IMR-90 (cell line): Measurements from ENCODE around the gene MOCS1. TPM values are rescaled to one million over a fixed set of nuclear protein-coding genes. Genes with fewer than 3 reads are reported as not detected.

ENCODE experiments used
- ATAC-seq: fragments of 200-7000 bp; cut with Tn5 transposase; 2 replicates; pipeline ENCODE4 v1.9.1; 2020; ENCODE audit warnings: low read depth, mild to moderate bottlenecking, moderate library complexity
- BruUV-seq: library from RNA; stranded (reverse); fragments of 400-500 nt; replicated peaks from 2 replicates; lab custom pipeline; 2021; lab: Mats Ljungman, UMichigan
- CTCF ChIA-PET: fragments of 300-600 bp; formaldehyde crosslinking; extraction: SDS; loops from one replicate; lab custom pipeline; 2021; ENCODE audit warnings: antibody characterized with exemption; lab: Yijun Ruan, JAX
- POLR2A ChIA-PET: fragments of 300-600 bp; sonication (Branson Sonifier 250); formaldehyde crosslinking; loops from one replicate; lab custom pipeline; 2022; ENCODE audit warnings: antibody characterized with exemption; ENCODE audit not compliant: unreplicated experiment; lab: Charles Lee
- DNase-seq: peaks from one replicate; pipeline ENCODE4 v3.0.0; 2013
- H2AFZ ChIP-seq: replicated peaks from 2 replicates; pipeline ENCODE3; 2013; ENCODE audit warnings: low read length, mild to moderate bottlenecking; ENCODE audit not compliant: poor library complexity
- H2AK5ac ChIP-seq: 2 replicates; pipeline ENCODE4 v1.6.1; 2013; ENCODE audit warnings: low read depth, low read length, inconsistent platforms
- H2AK9ac ChIP-seq: replicated peaks from 2 replicates; pipeline ENCODE3; 2013; ENCODE audit warnings: mild to moderate bottlenecking, low read depth, low read length, moderate library complexity; ENCODE audit not compliant: poor library complexity
- H2BK120ac ChIP-seq: 2 replicates; pipeline ENCODE4 v1.6.1; 2013; ENCODE audit warnings: low read depth, low read length, inconsistent platforms
- H2BK15ac ChIP-seq: 3 replicates; pipeline ENCODE4 v1.6.1; 2013; ENCODE audit warnings: low read depth, low read length, inconsistent platforms
- H2BK20ac ChIP-seq: 2 replicates; pipeline ENCODE4 v1.6.1; 2013; ENCODE audit warnings: low read depth, mild to moderate bottlenecking, inconsistent platforms, low read length, moderate library complexity
- H2BK5ac ChIP-seq: 2 replicates; pipeline ENCODE4 v1.6.1; 2013; ENCODE audit warnings: mild to moderate bottlenecking, low read depth, low read length, inconsistent platforms; ENCODE audit not compliant: poor library complexity, severe bottlenecking
- H3K14ac ChIP-seq: replicated peaks from 2 replicates; pipeline ENCODE4 v1.6.1; 2013; ENCODE audit warnings: low read depth, low read length, inconsistent platforms
- H3K18ac ChIP-seq: 2 replicates; pipeline ENCODE4 v1.6.1; 2013; ENCODE audit warnings: low read depth, low read length, control low read depth
- H3K23ac ChIP-seq: 2 replicates; pipeline ENCODE4 v1.6.1; 2013; ENCODE audit warnings: low read depth, low read length, inconsistent platforms
- H3K27ac ChIP-seq: 2 replicates; pipeline ENCODE4 v1.5.1; 2013; ENCODE audit warnings: mild to moderate bottlenecking, control low read depth, low read length; ENCODE audit not compliant: insufficient read depth
- H3K27me3 ChIP-seq: 2 replicates; pipeline ENCODE4 v1.6.1; 2013; ENCODE audit warnings: low read length; ENCODE audit not compliant: control insufficient read depth, insufficient read depth
- H3K36me3 ChIP-seq: 2 replicates; pipeline ENCODE4 v1.6.1; 2013; ENCODE audit warnings: low read length, mixed read lengths; ENCODE audit not compliant: control insufficient read depth, insufficient read depth
- H3K4ac ChIP-seq: 2 replicates; pipeline ENCODE4 v1.6.1; 2013; ENCODE audit warnings: low read depth, low read length, inconsistent platforms
- H3K4me1 ChIP-seq: 2 replicates; pipeline ENCODE4 v1.6.1; 2013; ENCODE audit warnings: low read length, mixed read lengths; ENCODE audit not compliant: control insufficient read depth, insufficient read depth
- H3K4me2 ChIP-seq: 2 replicates; pipeline ENCODE4 v1.6.1; 2013; ENCODE audit warnings: low read depth, mild to moderate bottlenecking, control low read depth, low read length, moderate library complexity
- H3K4me3 ChIP-seq: 2 replicates; pipeline ENCODE4 v1.5.1; 2013; ENCODE audit warnings: low read depth, mild to moderate bottlenecking, control low read depth, low read length, moderate library complexity; ENCODE audit not compliant: insufficient read depth
- H3K56ac ChIP-seq: 2 replicates; pipeline ENCODE4 v1.6.1; 2013; ENCODE audit warnings: low read length, inconsistent platforms; ENCODE audit not compliant: insufficient read depth; ENCODE audit errors: extremely low read depth
- H3K79me1 ChIP-seq, 2 experiments: 2 replicates each; pipeline ENCODE4 v1.6.1; 2013; ENCODE audit warnings: low read length in 2 of 2, inconsistent platforms in 1 of 2, low read depth in 1 of 2
- H3K9ac ChIP-seq: 2 replicates; pipeline ENCODE4 v1.6.1; 2013; ENCODE audit warnings: low read depth, low read length, control low read depth
- H3K9me1 ChIP-seq: 2 replicates; pipeline ENCODE4 v1.6.1; 2013; ENCODE audit warnings: low read length, inconsistent platforms; ENCODE audit not compliant: insufficient read depth
- H3K9me3 ChIP-seq: 2 replicates; pipeline ENCODE4 v1.6.1; 2013; ENCODE audit warnings: low read length; ENCODE audit not compliant: control insufficient read depth, insufficient read depth
- H4K20me1 ChIP-seq: 2 replicates; pipeline ENCODE4 v1.6.1; 2013; ENCODE audit warnings: low read length, inconsistent platforms; ENCODE audit not compliant: insufficient read depth
- H4K5ac ChIP-seq: 2 replicates; pipeline ENCODE4 v1.6.1; 2013; ENCODE audit warnings: mild to moderate bottlenecking, low read depth, low read length, control low read depth
- H4K8ac ChIP-seq, 2 experiments: 2 replicates each; pipeline ENCODE4 v1.6.1; 2013; ENCODE audit warnings: low read depth in 2 of 2, low read length in 2 of 2, control low read depth in 1 of 2, inconsistent platforms in 1 of 2
- H4K91ac ChIP-seq: 2 replicates; pipeline ENCODE4 v1.6.1; 2013; ENCODE audit warnings: low read depth, low read length, inconsistent platforms; ENCODE audit not compliant: insufficient read depth
- BHLHE40 ChIP-seq: fragments of 150-350 bp; IDR thresholded peaks from 2 replicates; pipeline ENCODE4 v1.6.1; 2016; ENCODE audit warnings: mild to moderate bottlenecking, low read depth, low read length
- CEBPB ChIP-seq: IDR thresholded peaks from 2 replicates; pipeline ENCODE4 v1.6.1; 2012; ENCODE audit warnings: low read depth, low read length, improper control_type of control experiment
- FOS ChIP-seq: fragments of 150-350 bp; IDR thresholded peaks from 2 replicates; pipeline ENCODE4 v1.6.1; 2016; ENCODE audit warnings: low read depth, low read length
- MAZ ChIP-seq: IDR thresholded peaks from 2 replicates; pipeline ENCODE4 v1.6.1; 2012; ENCODE audit warnings: low read depth, mild to moderate bottlenecking, low read length, improper control_type of control experiment, moderate library complexity, borderline replicate concordance
- MXI1 ChIP-seq: IDR thresholded peaks from 2 replicates; pipeline ENCODE4 v1.6.1; 2012; ENCODE audit warnings: low read depth, mild to moderate bottlenecking, low read length, moderate library complexity, borderline replicate concordance
- POLR2A ChIP-seq: IDR thresholded peaks from 2 replicates; pipeline ENCODE4 v1.6.1; 2012; ENCODE audit warnings: mild to moderate bottlenecking, low read depth, low read length
- RFX5 ChIP-seq: IDR thresholded peaks from 2 replicates; pipeline ENCODE4 v1.8.0; 2012; ENCODE audit warnings: low read depth, mild to moderate bottlenecking, low read length, moderate library complexity
- WGBS, 2 experiments: methylation state at CpG; one replicate each; pipeline versions ENCODE4 v1.1.5 to v1.1.7; 2013; ENCODE audit warnings: missing lambda C conversion rate in 2 of 2; ENCODE audit not compliant: insufficient read length in 1 of 2; ENCODE audit errors: extremely low coverage in 2 of 2; 5-methylcytosine and 5-hydroxymethylcytosine counted together
- dilution Hi-C: fragments of 300-500 bp; cut with HindIII; formaldehyde crosslinking; loops from one replicate; pipeline ENCODE4 v1.14.3; 2018; ENCODE audit warnings: low sequenced_read_pairs; ENCODE audit not compliant: unreplicated experiment
- in situ Hi-C: fragments of 300-500 bp; cut with MboI; formaldehyde crosslinking; loops from 3 replicates; pipeline ENCODE4 v1.14.3; 2019; ENCODE audit warnings: low sequenced_read_pairs, inconsistent platforms, mixed read lengths
- intact Hi-C: fragments of 100-400 bp; cut with micrococcal nuclease; formaldehyde crosslinking; loops from 2 replicates; pipeline ENCODE4 v1.10.0; 2022
- polyA plus RNA-seq, 3 experiments: library from polyadenylated mRNA; depleted of rRNA; stranded (reverse); fragments of >200 nt; gene quantifications; 2 replicates each; pipeline ENCODE4 v1.2.3, GENCODE V29; 2012; ENCODE audit warnings: low replicate concordance in 1 of 3
- total RNA-seq: library from RNA; depleted of rRNA; stranded (reverse); fragments of >200 nt; gene quantifications from 2 replicates; pipeline ENCODE4 v1.2.3, GENCODE V29; 2012
- TF ChIP-seq, protein P1 (sequence below): fragments of 150-350 bp; IDR thresholded peaks from 2 replicates; pipeline ENCODE4 v1.6.1; 2016; ENCODE audit warnings: low read depth, mild to moderate bottlenecking, low read length, moderate library complexity, borderline replicate concordance

Gene MOCS1
- total and polyA plus RNA-seq, 2 of the 4 experiments (the other 2 are of a cell fraction): 5.5 to 9.5 TPM

DNA sequence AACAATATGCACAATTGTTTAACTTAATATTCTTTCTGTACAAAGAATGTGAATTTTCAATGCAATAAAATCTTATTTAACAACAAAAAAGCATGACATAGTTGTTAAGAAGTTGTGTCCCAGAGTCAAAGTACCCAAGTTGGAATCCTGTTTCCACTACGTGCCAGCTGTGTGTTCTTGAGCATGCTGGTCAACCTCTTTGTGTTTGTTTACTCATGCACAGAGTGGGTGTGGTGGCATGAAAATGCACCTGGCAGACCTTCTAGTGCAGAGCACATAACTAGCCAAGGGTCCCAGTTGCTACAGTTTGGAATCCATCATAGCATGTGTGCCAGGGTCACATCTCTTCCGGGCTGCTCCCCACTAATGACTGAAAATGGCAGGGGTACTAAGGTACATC is 24.7 kb upstream of the MOCS1 start:
- no peak for DNase-seq

More for the DNA sequence above, 24.7 kb upstream of the MOCS1 start:
- dilution Hi-C loops (no loop called here), in situ Hi-C loops (no loop called here), intact Hi-C loops (no loop called here)
- Histone ChIP-seq H3K4me1 (peaks cover 4% of the 10 kb centered on the region), H2BK20ac (peak overlapping the region; percentile 32; the same call in 1 of the 2 replicates), H3K14ac (no peak overlapping the region), H3K36me3 (no peaks in the 10 kb centered on the region), H3K9ac (no peak overlapping the region), H3K56ac (no peak overlapping the region), H3K4me2 (no peak overlapping the region), H3K79me1 (no peaks in the 10 kb centered on the region), H3K27ac (no peak overlapping the region), H3K4me3 (no peak overlapping the region), H4K8ac (no peak overlapping the region), H4K91ac (no peak overlapping the region), H4K5ac (no peak overlapping the region), H2AK9ac (no peak overlapping the region), H3K9me3 (no peaks in the 10 kb centered on the region), H2AK5ac (peak overlapping the region; percentile 24; the same call in 1 of the 2 replicates), H4K20me1 (no peaks in the 10 kb centered on the region), H3K4ac (no peak overlapping the region), H3K18ac (no peak overlapping the region), H3K23ac (no peak overlapping the region), H2BK120ac (no peak overlapping the region), H2BK15ac (no peak overlapping the region), H2BK5ac (no peak overlapping the region), H2AFZ (no peak overlapping the region), H3K27me3 (no peaks in the 10 kb centered on the region), H3K9me1 (no peaks in the 10 kb centered on the region; the same call in 1 of the 2 replicates)
- no TSS peak for BruUV-seq
- no peak for ATAC-seq
- POLR2A ChIA-PET: no interaction called here
- TF ChIP-seq CEBPB: no peak
- TF ChIP-seq BHLHE40: no peak
- no peak for TF ChIP-seq POLR2A
- TF ChIP-seq RFX5: no peak
- no peak for TF ChIP-seq MAZ
- TF ChIP-seq, protein P1, sequence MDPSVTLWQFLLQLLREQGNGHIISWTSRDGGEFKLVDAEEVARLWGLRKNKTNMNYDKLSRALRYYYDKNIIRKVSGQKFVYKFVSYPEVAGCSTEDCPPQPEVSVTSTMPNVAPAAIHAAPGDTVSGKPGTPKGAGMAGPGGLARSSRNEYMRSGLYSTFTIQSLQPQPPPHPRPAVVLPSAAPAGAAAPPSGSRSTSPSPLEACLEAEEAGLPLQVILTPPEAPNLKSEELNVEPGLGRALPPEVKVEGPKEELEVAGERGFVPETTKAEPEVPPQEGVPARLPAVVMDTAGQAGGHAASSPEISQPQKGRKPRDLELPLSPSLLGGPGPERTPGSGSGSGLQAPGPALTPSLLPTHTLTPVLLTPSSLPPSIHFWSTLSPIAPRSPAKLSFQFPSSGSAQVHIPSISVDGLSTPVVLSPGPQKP: no peak
- no peak for TF ChIP-seq MXI1
- TF ChIP-seq FOS: no peak
- 80% methylated on average over 1 of the region's 2 CpGs; no CpG with 5 or more reads in 1 of the 2 experiments for WGBS, 2 experiments
- CTCF ChIA-PET: no interaction called here
